HCEC 1CT (cell line): ENCODE data around the gene MINK1.
A peak's percentile ranks its signal among the peaks of the same experiment; 100 is the strongest.

Experiments used
- DNase-seq: peaks from one replicate; pipeline ENCODE4 v3.0.0-alpha.2; 2017

Gene MINK1

GRCh38 chr17:4935650-4936049 lies 102.5 kb downstream of the MINK1 start:
- no peak for DNase-seq

- DNase-seq = no peak
Measured at GRCh38 chr17:4936436-4936835, 103.3 kb downstream of the MINK1 start.

- no peak for DNase-seq
Measured at GRCh38 chr17:4937553-4937952, 104.4 kb downstream of the MINK1 start.

- DNase-seq = no peak
Measured at GRCh38 chr17:4938069-4938491, 104.9 kb downstream of the MINK1 start.

- DNase-seq = no peak
Measured at GRCh38 chr17:4938688-4939545, 105.8 kb downstream of the MINK1 start.

GRCh38 chr17:4939546-4939795 lies 106.3 kb downstream of the MINK1 start:
- DNase-seq = no peak

GRCh38 chr17:4939796-4940554 lies 106.8 kb downstream of the MINK1 start, which contains the start of the genes RNF167 and SLC25A11:
TSS of gene RNF167 (plus strand) at chr17:4940268. CDS start at chr17:4940910, 642 bp downstream.
TSS of gene SLC25A11 (minus strand) at chr17:4940046. CDS start at chr17:4939910, 136 bp downstream.
- peak; percentile 100 for DNase-seq

- DNase-seq = no peak
Measured at GRCh38 chr17:4940555-4941318, 107.6 kb downstream of the MINK1 start.

GRCh38 chr17:4941319-4941610 lies 108.1 kb downstream of the MINK1 start:
- no peak for DNase-seq

GRCh38 chr17:4942760-4943508 lies 109.8 kb downstream of the MINK1 start:
- no peak for DNase-seq

GRCh38 chr17:4944163-4944553 lies 111.0 kb downstream of the MINK1 start:
- DNase-seq = no peak

- DNase-seq = no peak
Measured at GRCh38 chr17:4944554-4945175, 111.5 kb downstream of the MINK1 start.

- DNase-seq = peak; percentile 94
Measured at GRCh38 chr17:4945176-4945943, 112.2 kb downstream of the MINK1 start.

GRCh38 chr17:4945944-4946280 lies 112.8 kb downstream of the MINK1 start:
- no peak for DNase-seq

- no peak for DNase-seq
Measured at GRCh38 chr17:4946312-4946976, 113.3 kb downstream of the MINK1 start.

GRCh38 chr17:4947010-4947410 lies 113.9 kb downstream of the MINK1 start:
- peak; percentile 16 for DNase-seq
